ENCODE data around the gene PEPD. TPM values are rescaled to one million over a fixed set of nuclear protein-coding genes. Genes with fewer than 3 reads are reported as not detected.

The PEPD gene
- polyA plus RNA-seq, 3 donors, result 61.5 to 218 (median 171) TPM

DNA sequence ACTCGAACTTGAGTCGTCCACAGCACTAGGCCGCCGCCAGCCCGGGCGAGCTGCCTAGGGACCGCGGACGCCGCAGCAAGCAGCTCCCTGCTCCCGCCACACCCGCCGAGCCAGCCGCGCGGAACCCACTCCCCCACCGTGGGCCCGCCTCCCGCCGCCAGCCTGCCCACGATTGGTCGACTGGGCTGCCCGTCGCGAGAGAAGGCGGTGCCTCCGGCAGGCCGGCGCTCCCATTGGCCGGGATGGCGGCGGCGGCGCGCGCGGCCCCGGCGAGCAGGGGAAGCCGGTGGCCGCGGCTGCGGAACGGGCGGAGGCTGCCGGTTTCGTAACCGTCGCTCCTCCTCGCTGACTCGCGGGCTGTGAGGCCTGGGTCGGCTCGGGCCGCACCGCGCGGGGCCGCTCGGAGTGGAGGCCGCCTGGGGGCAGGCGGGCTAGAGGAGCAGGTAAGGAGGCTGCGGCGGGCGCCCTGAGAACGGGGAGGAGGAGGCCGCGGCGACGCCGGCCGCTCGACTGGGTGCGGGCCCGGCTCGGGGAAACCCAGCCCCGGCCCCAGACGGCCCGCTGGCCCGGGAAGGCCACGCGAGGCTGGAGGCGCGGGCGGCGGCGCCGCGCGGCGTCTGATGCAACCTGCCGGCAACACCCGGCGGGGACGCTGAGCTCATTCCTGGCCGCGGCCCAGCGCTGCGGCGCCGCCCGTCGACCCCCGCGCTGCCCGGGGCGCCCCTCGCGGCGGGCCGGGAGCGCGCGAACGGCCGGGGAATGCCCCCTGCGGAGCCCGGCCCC is 147.9 kb downstream of the PEPD start, which contains the start of gene CEBPG:
CEBPG (plus strand) TSS at position 257 of the 783 bp plus-strand sequence. CDS start 5,531 bp downstream, outside the sequence.
- Histone ChIP-seq H3K27me3 (ENCODE audit: control insufficient read depth in 2 of 2, insufficient read depth in 2 of 2, low read length in 2 of 2) (no peaks in the 10 kb centered on the region), H3K27ac (ENCODE audit: low read depth in 1 of 2, low read length in 2 of 2) (peak within 1 kb of the TSS; percentile 90 to 94), H3K4me3 (replicated peaks in 1 of 3; ENCODE audit: low read depth in 2 of 3, low read length in 3 of 3) (peak within 1 kb of the TSS; percentile 73 to 96 (median 80)), H3K4me2 (replicated peaks; ENCODE audit: extremely low read depth, low read length, poor library complexity, severe bottlenecking) (peak within 1 kb of the TSS; percentile 84), H3K79me2 (ENCODE audit: insufficient read depth, low read length) (peaks cover 47% of the 10 kb centered on the region), H3K9me3 (replicated peaks in 1 of 2; ENCODE audit: control insufficient read depth in 1 of 2, insufficient read depth in 1 of 2, low read length in 2 of 2) (no peaks in the 10 kb centered on the region), H4K20me1 (ENCODE audit: insufficient read depth, low read length) (peaks cover 46% of the 10 kb centered on the region), H3K4me1 (ENCODE audit: control insufficient read depth in 1 of 2, insufficient read depth in 2 of 2, low read length in 2 of 2) (peaks cover 51 to 59% of the 10 kb centered on the region in 2 donors), H2AFZ (ENCODE audit: insufficient read depth, low read depth, low read length, poor library complexity, severe bottlenecking) (peak within 1 kb of the TSS; percentile 83), H3K36me3 (replicated peaks in 1 of 2; ENCODE audit: control insufficient read depth in 1 of 2, insufficient read depth in 2 of 2, low read length in 2 of 2) (peaks cover 0 to 6% of the 10 kb centered on the region in 2 donors), H3K9ac (ENCODE audit: insufficient read depth, low read length, poor library complexity, severe bottlenecking) (peak within 1 kb of the TSS; percentile 93)
- Mint-ChIP-seq H3K27me3 (ENCODE audit: low read depth in 3 of 3) (no peaks in the 10 kb centered on the region), H3K27ac (peak within 1 kb of the TSS; percentile 89 to 98 (median 94)), H3K36me3 (peaks cover 10% of the 10 kb centered on the region in 2 donors), H3K9me3 (peaks cover 0 to 2% (median 0%) of the 10 kb centered on the region in 7 donors), H3K4me3 (peak within 1 kb of the TSS; percentile 85 to 96), H3K4me1 (peaks cover 61% of the 10 kb centered on the region)
- peak; percentile 88 to 93 (median 90) for DNase-seq
- intact Hi-C loops (cut with micrococcal nuclease), result loop anchor here (5.0 to 10.0 kb wide), 5 partner anchors 41 to 679 kb away; partner anchors contain the start of genes CEBPA (in 1 of the 2) and NUDT19 (in 1 of the 2)
- TF ChIP-seq, protein P1, sequence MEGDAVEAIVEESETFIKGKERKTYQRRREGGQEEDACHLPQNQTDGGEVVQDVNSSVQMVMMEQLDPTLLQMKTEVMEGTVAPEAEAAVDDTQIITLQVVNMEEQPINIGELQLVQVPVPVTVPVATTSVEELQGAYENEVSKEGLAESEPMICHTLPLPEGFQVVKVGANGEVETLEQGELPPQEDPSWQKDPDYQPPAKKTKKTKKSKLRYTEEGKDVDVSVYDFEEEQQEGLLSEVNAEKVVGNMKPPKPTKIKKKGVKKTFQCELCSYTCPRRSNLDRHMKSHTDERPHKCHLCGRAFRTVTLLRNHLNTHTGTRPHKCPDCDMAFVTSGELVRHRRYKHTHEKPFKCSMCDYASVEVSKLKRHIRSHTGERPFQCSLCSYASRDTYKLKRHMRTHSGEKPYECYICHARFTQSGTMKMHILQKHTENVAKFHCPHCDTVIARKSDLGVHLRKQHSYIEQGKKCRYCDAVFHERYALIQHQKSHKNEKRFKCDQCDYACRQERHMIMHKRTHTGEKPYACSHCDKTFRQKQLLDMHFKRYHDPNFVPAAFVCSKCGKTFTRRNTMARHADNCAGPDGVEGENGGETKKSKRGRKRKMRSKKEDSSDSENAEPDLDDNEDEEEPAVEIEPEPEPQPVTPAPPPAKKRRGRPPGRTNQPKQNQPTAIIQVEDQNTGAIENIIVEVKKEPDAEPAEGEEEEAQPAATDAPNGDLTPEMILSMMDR (IDR thresholded peaks at IDR 0.05), result no peak
- under 1% methylated on average over 118 of the region's 118 CpGs for WGBS (ENCODE audit: insufficient coverage)

DNA sequence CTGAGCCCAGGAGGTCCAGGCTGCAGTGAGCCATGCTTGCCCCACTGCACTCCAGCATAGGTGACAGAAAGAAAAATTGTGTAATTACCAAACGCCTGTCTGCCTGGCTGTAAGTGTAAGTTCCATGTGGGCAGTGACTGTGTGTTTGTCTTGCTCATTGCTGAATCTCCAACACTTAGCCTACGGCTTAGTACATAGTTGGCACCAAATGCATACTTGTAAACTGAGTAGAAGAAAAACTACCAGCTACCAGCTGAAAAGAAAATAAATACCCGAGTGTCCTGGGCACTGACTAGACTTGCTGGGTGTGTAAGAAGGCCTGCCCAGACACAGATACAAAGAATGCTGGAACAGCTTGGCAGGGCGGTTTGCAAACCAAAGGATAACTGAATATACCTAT is 150.8 kb downstream of the PEPD start:
- peaks cover 38% of the 10 kb centered on the region for H3K4me1 Mint-ChIP-seq
- no peak overlapping the region for H3K4me3 Mint-ChIP-seq
- H3K9me3 ChIP-seq (replicated peaks in 1 of 2; ENCODE audit: control insufficient read depth in 1 of 2, insufficient read depth in 1 of 2, low read length in 2 of 2), result no peaks in the 10 kb centered on the region
- peaks cover under 1 to 3% of the 10 kb centered on the region in 2 donors for H3K36me3 Mint-ChIP-seq
- TF ChIP-seq, protein P1 (IDR thresholded peaks at IDR 0.05), result no peak
- peaks cover 33 to 41% of the 10 kb centered on the region in 2 donors for H3K4me1 ChIP-seq (ENCODE audit: control insufficient read depth in 1 of 2, insufficient read depth in 2 of 2, low read length in 2 of 2)
- H3K27me3 ChIP-seq (ENCODE audit: control insufficient read depth in 2 of 2, insufficient read depth in 2 of 2, low read length in 2 of 2), result no peaks in the 10 kb centered on the region
- peaks cover 1 to 5% (median 2%) of the 10 kb centered on the region in 3 donors for H3K27me3 Mint-ChIP-seq (ENCODE audit: low read depth in 3 of 3)
- H3K9me3 Mint-ChIP-seq, result peaks cover 0 to 4% (median 0%) of the 10 kb centered on the region in 7 donors
- H3K4me2 ChIP-seq (replicated peaks; ENCODE audit: extremely low read depth, low read length, poor library complexity, severe bottlenecking), result no peak overlapping the region
- intact Hi-C loops (cut with micrococcal nuclease), result loop anchor here (5.0 to 10.0 kb wide), 5 partner anchors 38 to 676 kb away; partner anchors contain the start of genes CEBPA (in 1 of the 2) and NUDT19 (in 1 of the 2)
- H3K4me3 ChIP-seq (replicated peaks in 1 of 3; ENCODE audit: low read depth in 2 of 3, low read length in 3 of 3), result no peak overlapping the region
- 20% methylated on average over 1 of the region's 4 CpGs for WGBS (ENCODE audit: insufficient coverage)
- peaks cover 18% of the 10 kb centered on the region for H3K79me2 ChIP-seq (ENCODE audit: insufficient read depth, low read length)
- H3K9ac ChIP-seq (ENCODE audit: insufficient read depth, low read length, poor library complexity, severe bottlenecking), result no peak overlapping the region
- H4K20me1 ChIP-seq (ENCODE audit: insufficient read depth, low read length), result peaks cover 18% of the 10 kb centered on the region
- DNase-seq, result no peak
- H3K27ac Mint-ChIP-seq, result no peak overlapping the region
- H2AFZ ChIP-seq (ENCODE audit: insufficient read depth, low read depth, low read length, poor library complexity, severe bottlenecking), result no peak overlapping the region
- H3K36me3 ChIP-seq (replicated peaks in 1 of 2; ENCODE audit: control insufficient read depth in 1 of 2, insufficient read depth in 2 of 2, low read length in 2 of 2), result no peaks in the 10 kb centered on the region
- H3K27ac ChIP-seq (ENCODE audit: low read depth in 1 of 2, low read length in 2 of 2), result no peak overlapping the region
